ENCODE results near the gene CXCL16. TPM values are rescaled to one million over a fixed set of nuclear protein-coding genes. Genes with fewer than 3 reads are reported as not detected.

Gene CXCL16, protein sequence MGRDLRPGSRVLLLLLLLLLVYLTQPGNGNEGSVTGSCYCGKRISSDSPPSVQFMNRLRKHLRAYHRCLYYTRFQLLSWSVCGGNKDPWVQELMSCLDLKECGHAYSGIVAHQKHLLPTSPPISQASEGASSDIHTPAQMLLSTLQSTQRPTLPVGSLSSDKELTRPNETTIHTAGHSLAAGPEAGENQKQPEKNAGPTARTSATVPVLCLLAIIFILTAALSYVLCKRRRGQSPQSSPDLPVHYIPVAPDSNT
- total RNA-seq (ENCODE audit: unreplicated experiment): 0.13 TPM
- long read RNA-seq: 0 reads

DNA sequence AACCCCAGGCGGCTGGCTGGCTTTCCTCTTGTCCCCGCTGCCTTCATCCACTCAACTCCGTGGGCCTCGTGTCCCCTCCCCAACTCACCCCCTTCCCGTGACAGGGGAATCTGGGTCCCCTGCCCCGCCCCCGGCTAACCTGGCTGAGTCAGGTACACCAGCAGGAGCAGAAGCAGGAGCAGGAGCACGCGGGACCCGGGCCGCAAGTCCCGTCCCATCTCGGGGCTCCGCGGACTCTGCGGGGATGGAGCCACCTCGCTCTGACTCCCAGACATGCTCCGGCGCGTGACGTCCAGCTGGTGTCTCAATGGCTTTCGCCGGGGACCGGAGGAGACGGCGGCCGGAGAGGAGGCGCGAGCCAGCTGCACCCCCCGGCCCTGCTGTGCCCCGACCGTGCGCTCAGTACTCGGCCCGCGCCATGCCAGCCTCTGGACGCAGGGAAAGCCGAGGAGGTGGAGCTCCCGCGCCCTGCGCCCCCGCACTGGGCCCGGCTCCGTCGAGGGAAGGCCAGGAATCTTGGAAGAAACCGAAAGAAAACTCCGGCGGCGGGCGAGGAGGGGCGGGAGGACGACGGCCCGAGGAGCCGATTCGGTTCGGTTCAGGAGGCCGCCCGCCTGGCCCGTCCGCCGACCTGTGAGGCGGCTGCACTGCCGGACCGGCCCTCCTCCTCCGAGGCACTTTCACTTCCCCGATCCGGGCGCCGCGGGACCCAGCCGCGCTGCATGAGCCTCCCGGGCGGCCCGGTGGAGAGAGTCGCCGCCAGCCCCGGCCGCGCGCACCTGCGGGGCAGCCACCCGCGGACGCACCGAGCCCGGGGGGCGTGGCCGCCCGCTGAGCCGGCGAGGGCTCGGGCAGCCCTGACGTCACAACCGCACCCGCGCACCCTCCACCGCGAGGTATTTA lies at the start of gene CXCL16, which contains the start of gene ZMYND15:
Gene CXCL16, minus strand, starts transcription at position 807 of the 903 bp plus-strand sequence. Its CDS starts 589 bp downstream, at position 218.
Gene ZMYND15, plus strand, starts transcription at position 712 of the 903 bp plus-strand sequence. CDS start 716 bp downstream, outside the sequence.
- Mint-ChIP-seq H3K27ac (ENCODE audit: unreplicated experiment) (peak within 1 kb of the TSS; percentile 42), H3K27me3 (ENCODE audit: unreplicated experiment) (peaks cover 28% of the 10 kb centered on the region), H3K36me3 (ENCODE audit: low read depth, unreplicated experiment) (no peaks in the 10 kb centered on the region), H3K9me3 (ENCODE audit: unreplicated experiment) (no peaks in the 10 kb centered on the region), H3K4me1 (ENCODE audit: unreplicated experiment) (peaks cover 9% of the 10 kb centered on the region), H3K4me3 (ENCODE audit: unreplicated experiment) (peak within 1 kb of the TSS; percentile 86)
- DNase-seq (ENCODE audit: low spot score): peak; percentile 31
- TF ChIP-seq, protein P1, sequence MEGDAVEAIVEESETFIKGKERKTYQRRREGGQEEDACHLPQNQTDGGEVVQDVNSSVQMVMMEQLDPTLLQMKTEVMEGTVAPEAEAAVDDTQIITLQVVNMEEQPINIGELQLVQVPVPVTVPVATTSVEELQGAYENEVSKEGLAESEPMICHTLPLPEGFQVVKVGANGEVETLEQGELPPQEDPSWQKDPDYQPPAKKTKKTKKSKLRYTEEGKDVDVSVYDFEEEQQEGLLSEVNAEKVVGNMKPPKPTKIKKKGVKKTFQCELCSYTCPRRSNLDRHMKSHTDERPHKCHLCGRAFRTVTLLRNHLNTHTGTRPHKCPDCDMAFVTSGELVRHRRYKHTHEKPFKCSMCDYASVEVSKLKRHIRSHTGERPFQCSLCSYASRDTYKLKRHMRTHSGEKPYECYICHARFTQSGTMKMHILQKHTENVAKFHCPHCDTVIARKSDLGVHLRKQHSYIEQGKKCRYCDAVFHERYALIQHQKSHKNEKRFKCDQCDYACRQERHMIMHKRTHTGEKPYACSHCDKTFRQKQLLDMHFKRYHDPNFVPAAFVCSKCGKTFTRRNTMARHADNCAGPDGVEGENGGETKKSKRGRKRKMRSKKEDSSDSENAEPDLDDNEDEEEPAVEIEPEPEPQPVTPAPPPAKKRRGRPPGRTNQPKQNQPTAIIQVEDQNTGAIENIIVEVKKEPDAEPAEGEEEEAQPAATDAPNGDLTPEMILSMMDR (IDR thresholded peaks at IDR 0.05; ENCODE audit: unreplicated experiment): no peak

DNA sequence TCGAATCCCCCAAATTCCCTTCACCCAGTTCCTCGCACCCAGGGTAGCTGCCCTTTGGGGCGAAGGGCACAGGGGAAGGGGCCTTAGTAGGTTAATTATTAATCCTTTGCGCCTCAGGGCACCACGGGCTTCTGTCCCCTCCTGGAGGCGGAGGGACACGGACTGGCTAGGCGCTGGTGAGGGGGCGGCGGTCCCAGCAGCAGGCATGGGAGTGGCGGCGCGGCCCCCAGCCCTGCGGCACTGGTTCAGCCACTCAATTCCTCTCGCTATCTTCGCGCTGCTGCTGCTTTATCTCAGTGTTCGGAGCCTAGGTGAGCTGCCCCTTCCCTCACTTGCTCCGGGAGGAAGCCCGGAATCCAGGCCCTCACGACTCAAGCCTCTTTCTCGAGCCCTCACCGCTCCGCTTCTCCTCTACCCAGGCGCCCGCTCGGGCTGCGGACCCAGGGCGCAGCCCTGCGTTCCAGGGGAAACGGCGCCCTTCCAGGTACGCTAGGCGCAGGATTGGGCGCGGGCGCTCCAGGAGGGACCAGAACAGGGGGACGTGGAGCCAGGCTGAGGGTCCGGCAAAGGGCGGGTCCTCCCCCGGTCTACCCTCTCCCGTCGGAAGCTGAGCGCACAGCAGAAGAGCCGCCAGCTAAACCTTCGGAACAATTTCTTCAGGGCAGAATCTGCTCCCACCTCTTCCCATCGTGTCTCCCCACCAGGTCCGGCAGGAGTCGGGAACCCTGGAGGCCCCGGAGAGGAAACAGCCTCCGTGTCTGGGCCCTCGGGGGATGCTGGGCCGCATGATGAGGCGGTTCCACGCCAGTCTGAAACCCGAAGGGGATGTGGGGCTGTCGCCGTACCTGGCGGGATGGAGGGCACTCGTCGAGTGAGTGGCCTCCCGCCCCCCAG lies 49.3 kb upstream of the CXCL16 start, which contains the start of gene GLTPD2:
Gene GLTPD2, plus strand, starts transcription at position 158 of the 894 bp plus-strand sequence. Its CDS starts 48 bp downstream, at position 206.
- H3K27me3 Mint-ChIP-seq (ENCODE audit: unreplicated experiment): peaks cover 9% of the 10 kb centered on the region
- H3K27ac Mint-ChIP-seq (ENCODE audit: unreplicated experiment): no peak within 1 kb of the TSS

DNA sequence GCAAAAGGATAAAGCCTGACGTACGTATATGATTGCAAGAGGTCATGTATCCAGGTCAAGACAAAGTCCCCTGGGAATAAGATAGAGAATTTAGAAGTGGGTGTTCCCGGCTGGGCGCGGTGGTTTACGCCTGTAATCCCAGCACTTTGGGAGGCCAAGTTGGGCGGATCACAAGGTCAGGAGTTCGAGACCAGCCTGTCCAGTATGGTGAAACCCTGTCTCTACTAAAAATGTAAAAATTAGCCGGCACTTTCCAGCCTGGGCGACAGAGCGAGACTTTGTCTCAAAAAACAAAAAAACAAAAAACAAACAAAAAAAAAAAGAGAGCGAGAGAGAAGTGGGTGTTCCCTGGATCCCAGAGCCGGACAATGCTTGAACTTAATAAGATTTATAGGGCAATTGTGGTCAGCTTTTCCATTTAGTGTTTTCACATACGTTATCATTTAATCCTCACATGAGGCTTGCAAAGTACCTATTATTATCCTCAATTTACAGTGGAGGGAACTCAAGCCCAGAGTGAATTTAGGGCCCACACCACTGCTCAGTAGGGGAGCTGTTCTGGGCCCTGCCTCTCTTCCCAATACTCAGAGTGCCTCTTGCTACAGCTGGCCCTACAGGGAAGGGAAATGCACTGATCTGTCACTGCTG lies 48.6 kb upstream of the CXCL16 start:
- no peak for DNase-seq (ENCODE audit: low spot score)
- peaks cover 8% of the 10 kb centered on the region for H3K4me1 Mint-ChIP-seq (ENCODE audit: unreplicated experiment)
- peak overlapping the region; percentile 73 for H3K4me3 Mint-ChIP-seq (ENCODE audit: unreplicated experiment)
- TF ChIP-seq, protein P1 (IDR thresholded peaks at IDR 0.05; ENCODE audit: unreplicated experiment): no peak
- H3K27ac Mint-ChIP-seq (ENCODE audit: unreplicated experiment): no peak overlapping the region
- peaks cover 8% of the 10 kb centered on the region for H3K27me3 Mint-ChIP-seq (ENCODE audit: unreplicated experiment)
- H3K36me3 Mint-ChIP-seq (ENCODE audit: low read depth, unreplicated experiment): peaks cover 3% of the 10 kb centered on the region
- H3K9me3 Mint-ChIP-seq (ENCODE audit: unreplicated experiment): no peaks in the 10 kb centered on the region

More for the DNA sequence above, 49.3 kb upstream of the CXCL16 start, which contains the start of gene GLTPD2:
- Mint-ChIP-seq H3K4me3 (ENCODE audit: unreplicated experiment) (peak within 1 kb of the TSS; percentile 84), H3K36me3 (ENCODE audit: low read depth, unreplicated experiment) (peaks cover 3% of the 10 kb centered on the region), H3K9me3 (ENCODE audit: unreplicated experiment) (no peaks in the 10 kb centered on the region), H3K4me1 (ENCODE audit: unreplicated experiment) (peaks cover 8% of the 10 kb centered on the region)
- TF ChIP-seq, protein P1 (IDR thresholded peaks at IDR 0.05; ENCODE audit: unreplicated experiment): no peak
- DNase-seq (ENCODE audit: low spot score): peak; percentile 21

DNA sequence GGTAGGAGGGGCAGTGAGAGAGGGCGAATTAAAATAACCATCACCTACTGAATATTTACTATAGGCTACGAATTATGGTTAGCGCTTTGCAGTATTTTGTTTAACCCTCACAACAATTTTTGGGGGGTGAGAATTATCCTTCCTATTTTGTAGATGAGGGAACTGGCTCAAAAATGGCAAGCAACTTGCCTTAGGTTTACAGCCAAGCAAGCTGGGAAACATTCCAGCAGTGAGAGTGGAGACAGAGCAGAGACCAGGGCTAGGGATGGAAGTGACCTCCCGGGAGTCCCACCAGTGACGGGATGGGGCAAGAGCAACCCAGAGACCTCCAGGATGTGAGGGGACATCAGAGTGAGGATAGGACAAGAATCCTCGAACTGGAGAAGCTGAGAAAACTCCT lies 46.8 kb upstream of the CXCL16 start:
- Mint-ChIP-seq H3K4me3 (ENCODE audit: unreplicated experiment) (no peak overlapping the region), H3K9me3 (ENCODE audit: unreplicated experiment) (no peaks in the 10 kb centered on the region), H3K27ac (ENCODE audit: unreplicated experiment) (no peak overlapping the region), H3K27me3 (ENCODE audit: unreplicated experiment) (peaks cover 11% of the 10 kb centered on the region), H3K4me1 (ENCODE audit: unreplicated experiment) (peaks cover 8% of the 10 kb centered on the region), H3K36me3 (ENCODE audit: low read depth, unreplicated experiment) (peaks cover 3% of the 10 kb centered on the region)
- DNase-seq (ENCODE audit: low spot score): no peak
- TF ChIP-seq, protein P1 (IDR thresholded peaks at IDR 0.05; ENCODE audit: unreplicated experiment): no peak

Data from endothelial cell (in vitro differentiated cells).